Posterior cingulate gyrus (tissue), 11 donors: ENCODE results near the gene CNTNAP3.
A peak's percentile ranks its signal among the peaks of the same experiment; 100 is the strongest.
"Not testable (repeated sequence)": the region's sequence is repeated elsewhere in the genome, so short reads cannot be mapped to it uniquely, and the experiment has no call there.

ENCODE experiments used
- DNase-seq, 10 donors: peaks; one replicate each; pipeline versions ENCODE4 v3.0.0 to v3.0.0-alpha.2; 2020 to 2021; ENCODE audit warnings: mixed read lengths in 3 of 10
- intact Hi-C: fragments of 100-400 bp; cut with DNase I; formaldehyde crosslinking; loops from one replicate; pipeline ENCODE4 v1.15.1; 2023

CNTNAP3 gene

DNA sequence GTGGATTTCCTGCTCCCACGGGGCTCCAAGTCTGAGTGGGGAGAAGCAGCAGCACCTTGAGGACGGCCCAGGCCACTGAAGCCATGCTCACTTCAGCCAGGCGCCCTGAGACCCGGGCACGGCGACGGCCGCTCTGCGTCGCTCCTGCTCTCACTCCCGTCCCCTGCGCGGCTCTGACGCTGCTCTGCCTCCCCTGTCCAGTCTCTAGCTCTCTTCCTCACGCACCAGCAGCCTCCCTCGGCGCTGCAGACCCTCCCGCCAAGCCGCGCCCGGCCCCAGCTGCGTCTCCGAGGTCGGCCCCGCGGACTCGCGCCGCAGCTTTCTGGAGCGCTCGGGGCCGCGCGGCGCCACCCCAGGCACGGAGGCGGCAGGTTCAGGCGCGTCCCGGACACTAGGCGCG lies at the start of gene CNTNAP3:
TSS of gene CNTNAP3 (minus strand) at position 188 of the 400 bp plus-strand sequence. CDS start at position 85, 103 bp downstream.
- peak in 3 of 10 donors; percentile 19 to 48 (median 40) for DNase-seq
- intact Hi-C loops = not testable (repeated sequence)

DNA sequence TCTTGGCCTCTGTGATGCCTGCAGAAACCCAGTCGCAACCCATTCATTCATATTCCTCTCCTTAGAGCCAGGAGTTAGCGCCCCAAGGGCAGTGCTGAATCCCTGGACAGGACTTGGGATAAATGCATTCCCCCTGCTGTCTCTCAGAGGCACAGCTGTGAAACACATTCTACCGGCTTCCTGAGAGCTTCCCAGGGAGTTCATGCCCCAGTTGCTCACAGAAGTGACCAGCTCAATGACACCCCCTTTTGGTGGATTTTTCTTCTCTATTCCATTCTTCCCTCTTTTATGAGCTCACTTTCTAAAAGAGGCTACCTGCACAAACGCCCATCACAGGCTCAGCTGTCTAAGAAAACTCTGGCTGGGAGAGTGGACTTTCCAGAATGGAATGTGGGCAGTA lies 8.0 kb downstream of the CNTNAP3 start:
- intact Hi-C loops, DNase-seq: not testable (repeated sequence)

DNA sequence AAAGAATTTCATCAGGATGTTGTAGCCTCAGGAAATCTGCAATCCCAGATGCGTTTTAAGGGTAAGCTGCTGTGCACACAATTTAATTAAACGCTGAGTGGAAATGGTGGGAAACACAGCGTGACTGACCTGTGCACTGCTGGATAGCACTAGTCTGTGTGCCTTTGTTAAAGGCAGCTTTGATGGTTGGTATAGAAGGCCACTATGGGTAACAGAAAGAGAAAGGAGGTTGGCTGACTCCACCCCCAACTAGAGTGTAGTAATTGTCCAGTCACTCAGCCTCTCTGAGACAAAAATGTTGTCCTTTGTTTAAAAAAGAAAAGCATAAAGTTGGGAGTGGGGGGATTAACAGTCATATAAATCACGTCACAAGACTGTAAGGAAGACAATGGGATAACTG lies 45.5 kb downstream of the CNTNAP3 start:
- intact Hi-C loops = not testable (repeated sequence)

DNA sequence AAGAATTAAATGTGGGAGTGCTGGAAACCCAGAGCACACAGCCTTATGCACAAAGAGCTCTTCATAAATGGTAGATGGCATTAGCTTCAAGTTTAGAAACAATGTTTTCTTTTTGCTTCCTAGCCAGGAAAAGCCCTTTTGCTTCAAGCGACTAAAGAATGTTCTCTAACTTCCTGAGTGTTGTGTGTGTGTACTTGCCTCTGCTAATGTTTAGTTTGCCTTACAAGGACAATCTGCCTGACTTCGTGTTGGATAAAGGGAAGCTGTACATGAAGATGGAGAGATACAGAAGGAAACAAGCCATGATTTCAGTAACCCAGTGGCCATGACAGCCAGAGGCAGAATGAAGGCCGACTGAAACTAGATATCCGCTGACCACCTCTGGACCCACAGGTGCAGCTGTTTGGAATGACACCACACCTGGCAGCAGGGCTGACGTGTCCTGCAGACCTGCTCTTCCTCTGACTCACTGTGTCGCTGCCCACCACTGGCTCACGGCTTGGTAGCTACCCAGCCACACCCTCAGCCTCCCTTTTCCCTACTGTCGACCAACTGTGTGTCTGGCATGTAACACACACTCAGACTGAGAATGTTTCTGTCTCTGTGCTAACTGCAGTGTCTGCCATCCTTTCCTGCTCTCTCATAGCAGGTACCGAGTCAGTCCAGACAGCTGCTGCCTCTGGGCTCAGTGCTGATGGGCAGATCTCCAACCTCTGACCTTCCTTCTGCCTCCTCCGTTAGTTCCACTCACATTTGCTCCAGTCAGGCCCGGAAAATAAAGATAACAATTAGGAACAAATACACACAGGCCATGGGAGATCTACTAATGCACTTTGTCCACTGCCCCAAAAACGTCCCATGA lies 55.6 kb downstream of the CNTNAP3 start:
- intact Hi-C loops, DNase-seq: not testable (repeated sequence)

More for the DNA sequence above, 45.5 kb downstream of the CNTNAP3 start:
- DNase-seq = not testable (repeated sequence)

DNA sequence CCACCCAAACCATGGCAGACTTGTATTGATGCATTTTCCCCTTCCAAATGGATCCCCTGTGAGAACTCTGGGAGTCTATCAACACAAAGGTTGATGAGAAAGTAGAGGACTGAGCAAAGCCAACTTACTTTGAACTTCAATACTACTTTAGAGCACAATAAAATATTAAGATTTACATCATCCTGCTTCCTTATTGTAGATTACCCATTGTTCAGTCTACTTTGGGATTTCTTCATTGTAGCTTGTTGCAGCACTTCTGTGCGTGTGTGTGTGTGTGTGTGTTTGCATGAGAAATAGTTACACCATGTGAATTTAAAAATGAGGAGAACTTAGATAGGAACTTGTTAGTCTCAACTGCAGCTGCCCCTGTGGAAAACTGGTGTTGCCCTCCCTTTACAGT lies 72.0 kb downstream of the CNTNAP3 start:
- DNase-seq, intact Hi-C loops: not testable (repeated sequence)

DNA sequence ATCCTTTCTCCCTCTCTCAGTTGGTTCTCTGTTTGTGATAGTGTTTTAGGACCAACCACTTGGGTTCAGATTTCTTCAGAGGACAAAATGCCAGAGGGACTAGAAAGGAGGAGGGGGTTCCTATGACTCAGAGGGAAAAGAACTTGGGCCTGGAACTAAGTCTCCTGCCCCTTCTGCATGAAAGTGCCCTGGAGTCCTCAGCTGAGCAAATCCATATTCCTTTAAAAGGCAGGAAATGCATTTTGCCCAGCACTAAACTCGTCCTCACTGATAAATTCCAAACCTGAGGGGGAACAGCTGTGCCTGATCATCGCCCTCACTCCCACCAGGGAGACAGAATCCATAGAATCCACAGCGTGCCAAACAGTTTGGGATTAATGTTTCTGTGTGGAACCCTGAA lies 78.2 kb downstream of the CNTNAP3 start:
- DNase-seq, intact Hi-C loops: not testable (repeated sequence)

DNA sequence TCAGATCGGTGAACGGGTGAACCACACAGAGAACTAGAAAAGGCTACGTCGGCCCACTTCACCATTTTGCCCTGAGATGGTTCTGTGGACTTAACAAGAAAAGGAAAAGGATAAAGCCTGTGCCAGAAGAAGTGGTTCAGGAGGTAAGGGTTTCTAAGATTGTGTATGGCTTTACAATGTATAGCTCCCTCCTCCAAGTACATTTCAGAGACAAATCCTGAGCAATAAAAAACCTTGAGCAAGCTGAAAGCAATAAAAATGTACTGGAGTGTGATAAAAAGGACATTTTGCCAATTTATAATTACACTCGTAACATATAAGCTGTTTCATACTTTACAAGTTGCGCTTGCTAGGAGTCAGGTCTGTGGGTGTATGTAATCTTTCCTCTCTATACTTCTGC lies 81.3 kb downstream of the CNTNAP3 start:
- intact Hi-C loops, DNase-seq: not testable (repeated sequence)

DNA sequence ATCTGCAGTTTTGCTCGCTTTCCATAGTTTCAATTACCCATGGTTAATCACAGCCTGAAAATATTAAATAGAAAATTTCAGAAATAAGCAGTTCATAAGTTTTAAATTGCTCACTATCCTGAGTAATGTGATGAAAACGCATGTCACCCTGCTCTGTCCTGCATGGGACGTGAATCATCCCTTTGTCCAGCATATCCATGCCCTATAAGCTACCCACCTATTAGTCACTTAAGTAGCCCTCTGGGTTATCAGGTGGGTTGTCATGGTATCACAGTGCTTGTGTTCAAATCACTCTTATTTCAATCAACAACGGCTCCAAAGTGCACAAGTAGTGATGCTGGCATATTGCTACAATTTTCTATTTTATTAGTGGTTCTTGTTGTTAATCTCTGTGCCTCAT lies 82.1 kb downstream of the CNTNAP3 start:
- intact Hi-C loops, DNase-seq: not testable (repeated sequence)

DNA sequence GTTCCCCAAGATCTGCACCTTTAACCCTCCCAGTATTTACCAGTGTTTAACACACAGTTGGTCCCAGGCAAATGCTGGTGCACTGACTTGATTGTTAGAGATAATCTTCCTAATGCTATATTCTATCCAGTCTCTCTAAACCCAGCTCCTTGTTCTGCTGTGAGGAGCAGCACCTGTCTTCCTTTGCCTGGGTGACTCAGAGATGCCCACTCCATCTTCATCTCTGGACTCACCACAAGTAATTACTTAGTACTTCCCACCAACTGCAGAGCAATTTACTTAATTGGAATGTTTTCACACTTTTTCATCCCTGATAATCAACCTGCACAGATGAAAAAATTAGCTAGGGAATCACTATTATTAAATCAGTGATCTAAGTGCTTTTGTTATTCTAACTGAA lies 87.6 kb downstream of the CNTNAP3 start:
- DNase-seq, intact Hi-C loops: not testable (repeated sequence)

DNA sequence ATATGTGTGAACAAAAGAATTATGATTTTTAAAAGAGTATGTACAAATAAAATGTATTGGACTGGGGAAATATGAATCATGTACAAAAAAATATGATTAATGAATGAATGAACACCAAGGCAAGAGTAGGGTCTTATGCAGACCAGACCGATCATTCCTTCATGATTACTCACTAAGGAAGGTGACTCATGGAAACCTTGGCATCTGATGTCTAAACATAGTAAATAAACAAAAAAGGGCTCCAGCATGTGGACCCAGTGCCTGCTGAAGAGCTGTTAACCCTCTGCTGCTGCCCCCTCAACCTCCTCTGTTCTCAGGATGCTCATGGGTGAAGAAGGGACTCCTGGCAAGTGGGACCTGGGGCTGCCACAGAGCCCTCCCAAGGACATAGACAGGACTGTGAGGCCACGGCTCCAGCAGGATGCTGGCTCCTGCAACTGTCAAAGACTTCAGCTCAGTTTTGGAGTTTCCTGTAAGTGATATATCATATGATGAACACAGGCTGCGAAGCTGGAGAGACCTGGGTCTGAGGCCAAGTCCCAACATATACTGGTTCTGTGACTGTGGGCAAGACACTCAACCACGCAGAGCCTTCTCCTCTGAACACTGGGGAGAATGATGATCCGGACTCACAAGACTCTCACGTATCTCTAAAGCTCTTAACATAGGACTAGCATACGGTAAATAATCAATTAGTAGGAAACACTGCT lies 89.8 kb downstream of the CNTNAP3 start:
- DNase-seq, intact Hi-C loops: not testable (repeated sequence)

DNA sequence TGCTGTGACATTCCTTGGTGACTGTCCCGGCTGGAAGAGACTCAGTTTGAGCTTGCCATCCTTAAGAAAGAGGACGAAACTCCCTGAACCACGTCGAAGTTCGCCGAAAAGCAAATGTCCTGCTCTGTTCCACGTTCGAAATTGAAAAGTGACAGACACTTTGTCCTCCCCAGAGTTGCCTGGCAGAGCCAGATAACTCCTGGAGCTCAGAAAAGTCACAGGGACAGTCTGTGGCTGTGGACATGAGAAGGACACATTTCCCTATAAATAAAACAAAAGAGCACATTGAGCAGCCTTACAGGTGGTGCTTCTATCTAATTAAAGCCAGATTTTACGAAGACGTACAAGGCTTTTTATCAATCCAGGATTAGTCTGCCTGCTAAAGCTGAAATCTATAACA lies 116.6 kb downstream of the CNTNAP3 start:
- DNase-seq, intact Hi-C loops: not testable (repeated sequence)

DNA sequence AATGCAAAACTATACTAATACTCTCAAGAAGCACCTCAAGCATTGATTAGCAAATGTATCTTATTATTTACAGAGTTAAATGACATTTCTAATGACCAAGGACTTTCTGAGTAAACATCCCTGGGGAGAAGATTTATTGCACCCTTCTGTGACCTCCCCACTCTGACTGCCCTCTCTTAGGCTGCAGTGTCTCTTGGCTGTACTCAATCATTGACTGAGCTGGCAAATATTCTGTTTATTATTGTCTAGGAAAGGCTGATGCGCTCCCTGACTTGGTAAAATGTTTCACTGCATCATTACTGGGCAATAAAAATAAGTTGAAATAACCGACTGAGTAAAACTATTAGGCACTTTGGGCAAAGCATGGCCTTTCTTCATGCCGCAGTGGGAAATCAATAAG lies 130.3 kb downstream of the CNTNAP3 start:
- intact Hi-C loops, DNase-seq: not testable (repeated sequence)

DNA sequence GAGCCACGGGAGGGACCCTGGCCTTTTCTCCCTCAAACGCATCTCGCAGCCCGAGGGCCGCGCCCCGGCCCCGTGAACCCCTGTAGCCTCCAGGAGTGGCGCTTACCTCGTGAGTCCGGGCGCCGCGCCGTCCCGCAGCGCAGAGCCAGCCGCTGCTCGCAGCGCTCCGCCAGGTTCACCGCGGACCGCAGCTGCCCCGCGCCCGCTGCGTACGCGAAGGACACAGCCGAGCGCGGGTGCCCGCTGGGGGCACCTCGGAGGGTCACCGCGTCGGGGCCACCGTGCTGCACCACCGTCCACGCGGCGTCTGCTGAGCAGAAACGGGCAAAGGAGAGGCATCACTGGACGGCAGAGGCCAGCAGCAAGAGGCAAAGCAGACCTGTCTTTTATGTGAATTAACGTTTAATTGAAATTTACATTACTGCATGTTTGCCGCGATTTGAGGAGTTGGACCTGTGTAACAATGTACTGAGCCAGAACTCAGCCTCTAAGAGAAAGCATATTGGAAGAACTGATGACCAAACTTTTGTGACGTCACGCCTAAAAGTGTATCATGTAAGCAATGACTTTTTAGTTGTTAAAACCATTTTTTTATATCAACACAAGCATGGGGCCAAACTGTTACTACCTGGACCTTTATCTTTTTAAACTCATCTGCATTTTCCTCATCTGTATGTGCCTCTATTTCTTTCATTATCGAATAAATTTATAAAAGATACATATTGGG lies 155.0 kb downstream of the CNTNAP3 start:
- DNase-seq = peak in 3 of 10 donors; percentile 59 to 78 (median 73)
- intact Hi-C loops = not testable (repeated sequence)

DNA sequence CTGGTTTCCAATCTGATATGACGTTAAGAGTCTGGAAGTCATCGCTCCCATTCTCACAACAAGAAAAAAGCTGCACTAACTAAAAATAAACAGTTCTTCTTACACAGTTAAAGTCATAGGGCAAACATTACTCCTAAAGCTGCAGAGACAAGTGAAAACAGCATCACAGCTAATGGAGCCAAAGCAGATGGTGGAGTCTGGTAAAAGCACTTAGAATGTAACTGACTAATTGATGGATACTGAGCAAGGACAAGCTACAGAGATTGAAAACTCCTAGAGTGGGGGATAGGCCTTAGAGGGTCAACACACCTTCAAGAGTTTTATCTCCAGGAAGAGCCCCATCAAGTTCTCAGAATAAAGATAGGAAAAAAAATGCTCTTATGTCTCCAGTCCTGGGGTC lies 166.6 kb downstream of the CNTNAP3 start:
- DNase-seq, intact Hi-C loops: not testable (repeated sequence)

DNA sequence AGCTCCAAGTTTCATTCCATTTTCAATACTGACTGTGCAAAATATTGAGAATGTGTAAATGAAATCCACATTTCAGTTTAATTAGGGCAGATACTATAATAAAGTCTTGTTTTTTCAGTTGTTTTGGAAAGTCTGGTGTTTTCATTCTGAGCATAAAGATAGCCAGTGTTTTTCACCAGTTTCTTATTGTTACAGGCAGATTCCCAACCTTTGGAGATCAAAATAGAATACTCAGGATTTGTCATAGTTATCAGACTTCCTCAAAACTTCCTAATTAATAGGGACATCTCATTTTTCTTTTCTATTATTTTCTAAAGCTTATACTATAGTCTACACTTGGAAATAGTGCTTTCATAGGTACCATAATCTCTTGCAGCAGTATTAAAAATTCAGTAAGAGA lies 176.2 kb downstream of the CNTNAP3 start:
- intact Hi-C loops, DNase-seq: not testable (repeated sequence)

DNA sequence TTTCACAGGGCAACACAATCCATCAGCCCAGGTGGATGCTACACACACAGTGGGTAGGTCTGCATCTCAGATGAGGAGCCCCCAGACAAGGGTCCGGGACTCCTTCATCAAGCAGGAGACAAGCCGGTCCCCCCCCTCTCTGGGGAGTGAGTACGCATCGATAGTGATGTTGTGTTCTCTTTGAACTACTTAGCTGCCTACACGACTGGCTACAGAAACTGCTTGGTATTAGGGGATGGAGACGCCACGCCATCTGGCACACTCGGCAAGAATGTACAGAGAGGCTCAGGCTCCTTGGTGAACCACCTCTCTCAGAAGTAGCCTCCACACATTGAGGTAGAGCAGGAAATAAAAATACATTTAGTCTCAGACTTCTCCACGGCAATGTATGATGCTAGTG lies 179.8 kb downstream of the CNTNAP3 start:
- intact Hi-C loops = no loop called here
- DNase-seq = peak in 2 of 10 donors; percentile 51 to 55

DNA sequence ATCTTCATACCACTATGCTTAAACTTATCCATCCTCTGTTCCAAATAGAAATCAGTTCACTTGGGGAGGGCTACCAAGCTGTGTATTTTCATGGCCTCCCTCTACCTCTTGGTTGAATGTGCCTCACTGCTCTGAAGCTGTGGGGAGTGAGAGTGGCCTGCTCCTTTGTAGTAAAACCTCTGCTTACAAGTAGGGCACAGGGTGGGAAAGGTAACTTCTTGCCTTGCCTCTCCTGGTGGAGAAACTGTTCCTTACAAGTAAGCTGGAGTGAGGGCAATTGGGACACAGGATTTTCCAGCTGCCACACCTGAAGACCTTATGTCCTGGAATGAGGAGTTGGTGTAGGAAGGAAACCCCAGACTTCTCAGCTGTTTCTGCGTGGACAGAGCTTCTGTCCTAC lies 190.8 kb downstream of the CNTNAP3 start:
- intact Hi-C loops, DNase-seq: not testable (repeated sequence)

DNA sequence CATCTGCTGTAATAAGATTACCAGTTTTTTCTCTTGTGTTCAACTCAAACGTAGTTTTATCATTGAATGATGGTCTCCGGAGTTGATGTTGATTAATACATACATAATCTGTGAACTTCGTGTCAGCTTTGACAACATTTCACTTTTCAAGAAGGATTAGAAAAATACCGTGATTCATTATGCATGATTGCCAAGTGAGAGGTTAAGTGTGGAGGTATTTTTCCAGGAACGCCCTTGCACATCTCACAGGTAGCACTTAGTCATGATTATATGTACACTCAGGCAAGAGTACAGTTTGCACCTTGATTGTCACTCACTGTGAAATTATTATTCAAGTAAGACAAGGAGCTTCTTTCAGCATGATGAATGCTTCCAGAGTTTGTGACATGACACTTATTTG lies 202.7 kb downstream of the CNTNAP3 start:
- intact Hi-C loops, DNase-seq: not testable (repeated sequence)

DNA sequence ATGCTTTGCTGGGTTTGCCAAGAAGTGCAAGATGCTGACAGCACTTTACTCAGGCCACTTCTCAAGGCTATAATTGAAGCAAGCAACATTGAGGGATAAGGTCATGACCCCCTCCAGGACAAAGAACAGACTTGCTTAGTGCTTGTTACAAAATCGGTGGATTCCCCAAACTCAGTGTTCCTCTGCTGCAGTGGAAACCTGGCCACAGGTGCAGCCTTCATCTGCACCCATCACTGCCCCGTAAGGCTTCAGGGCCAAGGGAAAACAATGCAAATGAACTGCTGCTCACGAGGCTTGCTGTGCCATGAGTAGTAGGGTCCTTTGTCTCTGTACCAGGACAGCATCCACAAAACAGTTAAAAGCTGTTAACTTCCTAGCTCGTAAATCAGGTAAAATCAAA lies 205.4 kb downstream of the CNTNAP3 start:
- intact Hi-C loops = not testable (repeated sequence)
- peak in 1 of 10 donors; percentile 38 for DNase-seq

DNA sequence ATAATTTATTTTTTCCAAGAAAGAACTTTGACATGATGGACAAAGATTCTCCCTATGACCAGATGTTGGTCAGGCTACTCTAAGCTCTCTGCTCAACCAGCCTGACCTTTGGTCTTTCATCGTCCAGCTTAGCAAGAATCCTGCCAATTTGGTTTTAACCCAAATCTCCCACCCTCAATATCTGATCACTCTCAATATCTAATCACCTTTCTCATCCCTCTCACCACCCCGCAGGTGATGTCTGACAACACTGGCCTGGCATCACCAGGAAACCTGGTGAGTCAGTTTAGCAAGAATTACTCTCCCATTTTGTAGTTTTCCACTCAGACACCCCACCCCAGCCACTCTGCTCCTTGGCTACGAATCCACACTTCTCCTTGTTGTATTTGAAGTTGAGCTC lies 207.9 kb downstream of the CNTNAP3 start:
- DNase-seq, intact Hi-C loops: not testable (repeated sequence)
